HK-2 (cell line): ENCODE measurements around the gene ZDHHC11.

Experiments
- DNase-seq: peaks from one replicate; pipeline ENCODE4 v3.0.0-alpha.2; 2018; ENCODE audit not compliant: unreplicated experiment

ZDHHC11 gene

GRCh38 chr5:850511-851006 is at the start of gene ZDHHC11:
Gene ZDHHC11 (minus strand): TSS chr5:850986. CDS start chr5:850602, 384 bp downstream.
- DNase-seq, result no peak

GRCh38 chr5:893711-894110 is 42.9 kb upstream of the ZDHHC11 start:
- DNase-seq, result no peak

- DNase-seq, result no peak
These were observed 42.3 kb upstream of the ZDHHC11 start for GRCh38 chr5:893137-893506.

- DNase-seq, result peak; percentile 78
These were observed 41.8 kb upstream of the ZDHHC11 start, which contains the start of the genes BRD9 and TRIP13 for GRCh38 chr5:892394-893136. Gene BRD9 (minus strand): TSS chr5:892801. CDS start chr5:892657, 144 bp downstream. Gene TRIP13 (plus strand): TSS chr5:892884. CDS start chr5:892999, 115 bp downstream.

GRCh38 chr5:891837-892393 is 41.1 kb upstream of the ZDHHC11 start:
- DNase-seq, result peak; percentile 22

- DNase-seq, result peak; percentile 16
These were observed 40.5 kb upstream of the ZDHHC11 start for GRCh38 chr5:891117-891836.

- no peak for DNase-seq
These were observed 38.4 kb upstream of the ZDHHC11 start for GRCh38 chr5:889075-889710.

GRCh38 chr5:888638-889035 is 37.9 kb upstream of the ZDHHC11 start:
- no peak for DNase-seq

- DNase-seq, result no peak
These were observed 37.3 kb upstream of the ZDHHC11 start for GRCh38 chr5:887947-888637.

GRCh38 chr5:886716-887325 is 36.0 kb upstream of the ZDHHC11 start:
- DNase-seq, result no peak

- no peak for DNase-seq
These were observed 35.2 kb upstream of the ZDHHC11 start for GRCh38 chr5:886036-886435.

- DNase-seq, result no peak
These were observed 34.7 kb upstream of the ZDHHC11 start for GRCh38 chr5:885529-885928.

GRCh38 chr5:885127-885442 is 34.3 kb upstream of the ZDHHC11 start:
- DNase-seq, result no peak

- no peak for DNase-seq
These were observed 33.8 kb upstream of the ZDHHC11 start for GRCh38 chr5:884345-885126.

GRCh38 chr5:883475-884181 is 32.8 kb upstream of the ZDHHC11 start:
- DNase-seq, result no peak

GRCh38 chr5:882253-883183 is 31.7 kb upstream of the ZDHHC11 start:
- no peak for DNase-seq

- no peak for DNase-seq
These were observed 30.8 kb upstream of the ZDHHC11 start for GRCh38 chr5:881551-881935.

- DNase-seq, result no peak
These were observed 30.2 kb upstream of the ZDHHC11 start for GRCh38 chr5:880816-881550.
